ENCODE measurements around the gene IFFO2.
A peak's percentile ranks its signal among the peaks of the same experiment; 100 is the strongest.

Gene IFFO2

GRCh38 chr1:18940303-18941020, 16.0 kb downstream of the IFFO2 start:
- H3K4me3 ChIP-seq (ENCODE audit: low read depth, low read length), result no peak overlapping the region
- no peak for DNase-seq (ENCODE audit: low read depth)

DNA sequence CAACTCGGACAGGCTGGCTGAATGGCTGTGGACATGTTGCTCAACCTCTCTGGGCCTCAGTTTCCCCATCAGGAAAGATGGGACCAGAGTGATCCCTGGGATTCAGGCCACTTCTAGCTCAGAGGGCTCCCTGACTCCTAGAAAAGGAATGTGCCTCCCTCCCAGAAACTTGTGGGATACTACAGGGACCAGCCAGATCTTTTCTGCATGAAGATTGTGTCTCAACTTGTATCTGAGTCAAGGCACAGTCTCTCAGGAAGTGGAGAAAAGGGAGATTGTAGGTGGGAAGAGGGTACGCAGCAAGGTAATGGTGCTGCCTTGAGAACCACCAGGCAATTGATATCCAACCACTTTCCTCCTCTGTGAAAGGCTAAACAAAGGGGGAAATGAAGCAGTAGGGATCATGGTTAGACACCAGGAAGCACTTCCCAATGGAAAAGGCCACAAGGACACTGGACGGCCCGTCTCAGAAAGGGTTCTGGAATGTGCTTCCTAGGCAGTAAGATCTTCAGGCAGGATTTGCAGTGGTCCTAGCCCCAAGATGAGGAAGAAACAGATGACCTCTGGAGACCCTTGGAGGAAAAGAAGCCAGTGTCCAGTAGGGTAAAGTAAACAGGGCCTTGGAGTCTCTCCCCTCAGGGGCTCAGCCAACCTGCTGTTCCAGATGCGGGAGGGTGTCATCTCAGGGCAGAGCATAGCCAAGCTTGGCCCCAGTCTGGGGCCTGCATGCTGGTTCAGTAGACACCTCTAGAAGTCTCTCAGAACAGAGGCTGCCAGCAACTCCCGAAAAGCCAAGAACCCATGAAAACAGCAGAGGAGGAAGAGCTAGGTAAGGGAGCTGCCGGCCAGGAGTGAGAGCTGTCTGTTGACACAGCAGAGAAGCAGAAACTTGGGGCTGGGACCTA, 16.8 kb downstream of the IFFO2 start:
- H3K4me3 ChIP-seq (ENCODE audit: low read depth, low read length), result no peak overlapping the region

GRCh38 chr1:18938707-18939070, 17.8 kb downstream of the IFFO2 start:
- no peak overlapping the region for H3K4me3 ChIP-seq (ENCODE audit: low read depth, low read length)
- DNase-seq (ENCODE audit: low read depth), result no peak

More for the DNA sequence above, 16.8 kb downstream of the IFFO2 start:
- no peak for DNase-seq (ENCODE audit: low read depth)

- H3K4me3 ChIP-seq (ENCODE audit: low read depth, low read length), result no peak overlapping the region
- no peak for DNase-seq (ENCODE audit: low read depth)
Measured at GRCh38 chr1:18938008-18938706, 18.3 kb downstream of the IFFO2 start.

GRCh38 chr1:18937539-18937938, 18.9 kb downstream of the IFFO2 start:
- DNase-seq (ENCODE audit: low read depth), result no peak
- H3K4me3 ChIP-seq (ENCODE audit: low read depth, low read length), result no peak overlapping the region

DNA sequence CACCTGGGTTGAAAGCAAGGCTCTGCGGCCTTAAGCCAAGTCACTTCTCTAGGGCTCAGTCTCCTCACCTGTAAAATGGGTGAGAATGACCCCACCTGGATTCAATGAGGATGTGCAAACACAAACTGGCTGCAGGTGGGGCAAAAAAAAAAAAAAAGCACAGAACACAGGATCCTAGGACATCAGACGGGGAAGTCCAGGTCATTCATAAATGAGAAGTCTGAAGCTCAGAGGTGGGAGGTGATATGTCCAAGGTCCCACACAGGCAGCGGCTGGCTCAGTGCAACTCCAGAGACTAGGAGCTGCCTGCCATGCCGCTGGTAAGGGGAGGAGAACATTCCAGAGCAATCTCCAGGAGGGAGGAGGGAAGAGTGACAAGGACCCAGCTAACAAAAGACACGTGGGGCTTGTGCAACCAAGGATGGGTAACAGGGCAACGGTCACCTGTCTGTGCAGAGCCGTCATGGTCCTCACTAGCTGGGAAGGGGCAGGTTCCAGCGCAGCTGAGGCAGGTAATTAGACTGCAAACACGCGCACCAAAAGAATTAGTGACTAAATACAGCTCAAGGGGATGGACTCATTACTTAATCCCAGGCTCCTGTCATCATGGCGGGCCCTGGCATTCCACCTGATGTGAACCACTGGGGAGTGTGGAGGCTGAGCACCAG, 19.5 kb downstream of the IFFO2 start:
- no peak for DNase-seq (ENCODE audit: low read depth)
- H3K4me3 ChIP-seq (ENCODE audit: low read depth, low read length), result no peak overlapping the region

DNA sequence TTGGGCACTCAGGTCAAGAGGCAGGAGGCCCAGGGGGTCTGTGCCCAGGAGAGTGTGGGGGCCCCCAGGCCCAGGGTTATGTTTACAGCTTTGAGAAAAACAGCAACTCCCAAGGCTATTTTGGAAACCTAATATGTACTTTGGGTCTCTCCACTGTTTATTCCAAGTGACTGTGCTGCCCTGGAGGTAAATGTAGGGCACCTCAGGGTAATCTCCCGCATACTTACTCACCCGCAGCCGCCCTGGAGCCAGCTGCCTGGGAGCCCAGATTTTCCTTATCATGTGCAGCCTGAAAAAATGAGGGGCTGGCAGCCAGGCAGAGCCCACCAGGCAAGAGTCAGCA, 20.0 kb downstream of the IFFO2 start:
- H3K4me3 ChIP-seq (ENCODE audit: low read depth, low read length), result no peak overlapping the region
- DNase-seq (ENCODE audit: low read depth), result no peak

GRCh38 chr1:18934205-18935000, 22.1 kb downstream of the IFFO2 start:
- H3K4me3 ChIP-seq (ENCODE audit: low read depth, low read length), result no peak overlapping the region
- DNase-seq (ENCODE audit: low read depth), result no peak

DNA sequence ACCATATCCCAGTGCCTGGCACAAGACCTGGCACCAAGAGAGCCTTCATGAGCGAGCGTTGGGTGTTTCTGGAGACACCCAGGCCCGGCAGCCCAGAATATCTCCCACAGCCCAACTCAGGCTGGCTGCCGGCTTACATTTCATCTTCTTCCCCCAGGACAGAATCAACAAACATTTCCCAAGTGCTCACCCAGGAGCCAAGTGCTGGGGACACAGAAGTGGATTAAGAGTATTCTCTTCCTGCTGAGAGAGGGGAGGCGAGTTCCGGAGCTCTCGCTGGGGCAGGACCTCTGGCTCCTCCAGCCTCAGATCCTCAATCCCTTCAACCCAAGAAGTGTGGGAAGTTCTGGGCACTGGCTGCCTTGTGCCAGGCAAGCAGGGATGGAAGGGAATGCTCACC, 23.6 kb downstream of the IFFO2 start:
- DNase-seq (ENCODE audit: low read depth), result no peak
- H3K4me3 ChIP-seq (ENCODE audit: low read depth, low read length), result no peak overlapping the region

DNA sequence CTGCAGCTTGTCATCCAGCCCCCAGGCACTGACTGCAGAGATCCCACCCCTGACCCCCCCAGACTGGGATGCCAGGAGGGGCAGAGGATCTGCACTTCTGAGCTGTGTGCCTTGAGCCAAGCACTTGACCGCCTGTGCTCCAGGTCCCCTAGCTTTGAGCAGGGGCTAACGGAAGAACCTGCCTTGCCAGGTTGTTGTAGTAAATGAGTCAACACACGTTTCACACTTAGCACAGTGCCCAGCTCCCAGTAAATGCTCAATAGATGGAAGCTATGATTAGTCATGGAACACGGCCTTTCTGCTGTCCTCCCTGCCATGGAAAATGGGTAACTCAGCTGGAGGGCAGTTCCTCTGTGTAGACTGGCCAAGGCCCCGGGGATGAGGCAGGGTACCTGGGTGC, 24.1 kb downstream of the IFFO2 start:
- H3K4me3 ChIP-seq (ENCODE audit: low read depth, low read length), result no peak overlapping the region
- no peak for DNase-seq (ENCODE audit: low read depth)

GRCh38 chr1:18931730-18932129, 24.7 kb downstream of the IFFO2 start:
- DNase-seq (ENCODE audit: low read depth), result no peak
- H3K4me3 ChIP-seq (ENCODE audit: low read depth, low read length), result no peak overlapping the region

DNA sequence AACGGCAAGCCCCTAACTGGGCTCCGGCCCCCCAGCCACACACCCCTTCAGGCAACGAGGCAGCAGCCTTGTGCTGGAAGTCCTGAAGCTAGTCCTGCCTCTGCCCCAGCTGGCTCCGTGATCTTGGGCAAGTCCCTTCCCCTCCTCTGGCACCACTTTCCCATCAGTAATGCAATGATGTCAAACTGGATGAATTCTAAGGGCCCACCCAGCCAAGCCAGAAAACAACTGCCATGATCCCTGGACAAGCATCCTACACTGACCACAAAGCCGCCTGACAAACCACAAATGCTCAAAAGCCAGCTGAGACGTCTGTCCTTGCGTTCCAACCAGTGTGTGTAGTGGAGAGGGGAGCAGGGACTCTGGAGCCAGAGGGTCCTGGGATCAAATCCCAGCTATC, 26.8 kb downstream of the IFFO2 start:
- no peak for DNase-seq (ENCODE audit: low read depth)
- H3K4me3 ChIP-seq (ENCODE audit: low read depth, low read length), result no peak overlapping the region

DNA sequence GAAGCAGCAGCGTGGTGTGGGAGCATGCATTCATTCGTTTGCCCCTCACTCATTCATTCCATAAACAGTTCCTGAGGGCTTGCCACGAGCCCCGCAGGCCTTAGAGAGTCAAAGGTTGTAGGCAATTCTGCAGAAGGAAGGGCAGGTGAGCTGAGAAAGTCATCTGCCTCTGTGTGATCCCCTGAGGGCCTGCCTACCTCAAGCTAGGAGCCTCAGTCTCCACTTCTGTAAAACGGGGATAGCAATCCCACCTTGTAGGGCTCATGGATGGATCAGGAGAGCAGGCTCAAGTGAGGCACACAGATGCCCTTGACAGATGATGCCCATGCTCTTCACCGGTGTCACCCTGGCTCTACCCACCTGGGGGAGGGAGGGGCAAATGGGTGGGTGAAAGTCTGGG, 27.5 kb downstream of the IFFO2 start:
- DNase-seq (ENCODE audit: low read depth), result no peak
- H3K4me3 ChIP-seq (ENCODE audit: low read depth, low read length), result no peak overlapping the region

GRCh38 chr1:18928406-18928805, 28.1 kb downstream of the IFFO2 start:
- H3K4me3 ChIP-seq (ENCODE audit: low read depth, low read length), result no peak overlapping the region
- DNase-seq (ENCODE audit: low read depth), result no peak

DNA sequence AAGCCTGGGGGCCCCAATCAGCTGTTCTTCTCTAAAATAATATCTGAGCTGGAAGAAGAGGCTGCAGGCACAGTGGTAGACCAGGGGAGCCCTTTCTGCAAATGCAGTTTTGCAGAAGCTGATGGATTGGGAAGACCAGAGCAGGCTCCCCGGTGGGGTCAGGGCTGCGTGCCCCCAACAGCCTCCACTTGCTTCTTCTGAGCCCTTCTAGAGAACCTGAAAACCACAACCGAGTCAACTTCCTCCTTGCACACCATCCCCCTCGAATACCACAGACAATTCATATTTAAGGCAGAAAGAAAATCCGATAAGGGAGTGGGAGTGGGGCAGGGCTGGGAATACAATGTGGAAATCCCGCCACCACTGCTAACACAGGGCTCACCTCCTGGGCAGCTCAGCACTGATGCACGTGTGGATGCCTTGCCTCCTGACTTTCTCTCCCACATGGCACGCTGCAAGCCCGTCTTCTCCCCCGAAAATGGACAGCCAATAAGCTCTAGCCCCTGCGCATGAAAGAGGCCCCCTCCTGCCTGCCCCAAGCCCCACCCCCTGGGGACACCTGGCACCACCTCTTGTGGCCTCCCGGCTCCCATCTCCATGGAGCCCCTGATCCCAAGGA, 28.7 kb downstream of the IFFO2 start:
- DNase-seq (ENCODE audit: low read depth), result no peak
- H3K4me3 ChIP-seq (ENCODE audit: low read depth, low read length), result no peak overlapping the region

- H3K4me3 ChIP-seq (ENCODE audit: low read depth, low read length), result no peak overlapping the region
- DNase-seq (ENCODE audit: low read depth), result no peak
Measured at GRCh38 chr1:18927082-18927653, 29.3 kb downstream of the IFFO2 start.

- H3K4me3 ChIP-seq (ENCODE audit: low read depth, low read length), result no peak overlapping the region
- DNase-seq (ENCODE audit: low read depth), result peak; percentile 72
Measured at GRCh38 chr1:18926315-18927081, 30.0 kb downstream of the IFFO2 start.

- DNase-seq (ENCODE audit: low read depth), result no peak
- H3K4me3 ChIP-seq (ENCODE audit: low read depth, low read length), result no peak overlapping the region
Measured at GRCh38 chr1:18925279-18925678, 31.2 kb downstream of the IFFO2 start.

Data from skeletal muscle cell (primary cell).